TTC549 (cell line): ENCODE measurements around the gene BEST2.
A peak's percentile ranks its signal among the peaks of the same experiment; 100 is the strongest.
"Not testable (repeated sequence)": the region's sequence is repeated elsewhere in the genome, so short reads cannot be mapped to it uniquely, and the experiment has no call there.

Experiments
- FAIRE-seq: peaks from 2 replicates; lab custom pipeline; 2012; peaks lifted over from hg19 to GRCh38; lab: Jason Lieb, UNC

The BEST2 gene

DNA sequence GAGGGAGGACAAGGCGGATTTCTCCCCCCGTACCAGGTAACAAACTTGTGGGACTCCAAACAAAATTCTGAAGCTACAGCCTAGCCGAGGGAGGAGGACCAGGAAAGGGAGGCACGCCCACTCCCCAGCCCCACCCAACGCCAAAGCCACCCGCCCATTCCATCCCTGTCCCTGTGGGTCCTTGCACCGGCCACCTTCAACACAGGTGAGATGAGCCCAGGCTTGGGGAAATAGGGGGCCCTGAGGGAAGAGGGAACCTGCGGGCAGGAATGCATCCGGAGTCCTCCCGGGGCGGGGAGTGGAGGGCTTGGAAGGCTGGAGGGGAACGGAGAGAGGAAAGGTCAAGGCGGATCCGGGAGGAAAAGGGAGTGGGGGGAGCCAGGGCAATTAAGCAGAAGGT is at the start of gene BEST2:
Gene BEST2 (plus strand): TSS at position 157 of the 400 bp plus-strand sequence. CDS start 802 bp downstream, outside the sequence.
- FAIRE-seq, result no peak

DNA sequence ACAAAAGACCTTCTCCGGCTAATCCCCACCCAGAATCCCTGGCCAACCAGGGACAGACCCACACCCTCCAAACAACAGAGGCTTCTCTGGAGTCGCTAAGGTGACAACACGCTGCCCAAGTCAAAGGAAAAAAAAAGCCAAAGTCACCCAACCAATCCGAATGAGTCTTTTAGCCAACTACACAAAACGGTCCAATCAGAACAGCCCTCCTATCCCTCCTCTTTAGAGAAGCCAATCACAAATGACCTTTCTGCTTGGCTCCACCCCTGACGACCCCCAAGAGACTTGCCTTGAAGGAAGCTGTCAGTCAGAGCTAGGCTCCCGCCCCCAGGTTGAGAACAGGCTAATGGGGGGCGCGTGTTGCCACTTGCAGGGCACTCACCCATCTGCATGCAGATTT is 48.5 kb upstream of the BEST2 start:
- FAIRE-seq, result peak; percentile 48

DNA sequence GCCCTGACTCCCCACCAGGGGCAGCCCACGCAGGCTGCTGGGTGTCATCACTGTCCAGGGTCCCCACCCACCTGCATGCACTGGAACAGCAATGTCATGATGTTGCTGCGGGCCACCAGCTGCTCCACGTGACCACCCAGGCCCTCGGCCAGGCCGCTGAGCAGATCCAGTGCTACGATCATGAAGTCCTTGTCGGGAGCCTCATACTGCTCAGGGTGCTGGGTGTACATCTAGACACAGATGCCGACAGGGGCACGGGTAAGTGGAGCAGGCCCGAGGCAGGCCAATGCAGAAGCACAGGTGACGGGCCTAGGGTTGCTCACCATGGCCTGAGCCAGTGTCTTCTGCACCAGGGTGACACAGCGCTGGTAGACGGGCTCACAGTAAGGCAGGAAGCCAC is 46.4 kb upstream of the BEST2 start:
- FAIRE-seq, result no peak

DNA sequence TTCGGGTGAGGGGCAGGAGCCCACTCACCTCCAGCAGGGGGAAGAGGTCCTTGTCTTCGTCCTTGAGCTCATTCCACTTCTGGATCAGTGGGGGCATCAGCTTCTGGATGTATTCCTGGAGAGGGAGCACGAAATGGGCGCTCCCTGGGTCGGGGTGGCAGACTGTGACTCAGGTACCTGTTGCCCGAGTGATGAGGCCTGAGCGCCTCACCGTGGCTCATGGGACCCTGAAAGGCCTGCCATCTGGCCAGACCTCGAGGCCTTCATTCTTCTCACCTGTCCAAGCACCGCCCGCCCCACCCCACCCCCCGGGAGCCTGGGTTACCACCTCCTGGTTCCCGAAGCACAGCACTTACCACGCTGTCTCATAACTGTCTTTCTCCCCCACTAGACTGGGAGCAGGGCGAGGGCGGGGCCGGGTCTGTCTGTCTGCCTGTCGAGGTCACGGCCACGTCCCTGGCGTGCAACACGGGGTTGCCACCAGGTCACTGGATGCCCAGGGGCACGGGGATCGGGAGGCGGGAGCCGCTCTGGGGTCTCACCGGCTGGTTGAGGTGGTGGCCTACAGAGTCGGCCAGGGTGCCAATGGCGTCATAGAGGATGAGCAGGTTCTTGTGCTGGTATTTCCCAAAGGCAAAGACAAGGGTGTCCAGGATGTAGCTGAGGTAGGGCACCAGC is 45.8 kb upstream of the BEST2 start:
- FAIRE-seq, result no peak

DNA sequence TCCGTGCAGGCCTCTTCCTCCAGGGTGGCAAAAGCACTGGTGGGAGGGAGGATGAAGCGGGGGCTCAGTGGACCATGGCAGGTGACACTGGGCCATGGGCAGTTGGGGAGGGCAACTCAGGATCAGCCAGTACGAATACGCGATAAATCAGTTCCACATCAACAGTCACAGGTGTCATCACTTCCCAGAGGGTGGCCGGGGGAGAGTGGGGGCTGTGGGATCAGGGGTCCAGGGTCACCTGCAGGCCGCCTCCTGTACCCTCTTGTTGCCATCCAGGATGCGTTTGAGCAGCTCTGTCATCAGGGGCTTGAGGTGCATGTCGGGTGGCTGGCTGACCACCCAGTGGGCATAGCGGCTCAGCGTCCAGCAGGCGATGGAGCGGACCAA is 45.3 kb upstream of the BEST2 start:
- FAIRE-seq, result no peak

DNA sequence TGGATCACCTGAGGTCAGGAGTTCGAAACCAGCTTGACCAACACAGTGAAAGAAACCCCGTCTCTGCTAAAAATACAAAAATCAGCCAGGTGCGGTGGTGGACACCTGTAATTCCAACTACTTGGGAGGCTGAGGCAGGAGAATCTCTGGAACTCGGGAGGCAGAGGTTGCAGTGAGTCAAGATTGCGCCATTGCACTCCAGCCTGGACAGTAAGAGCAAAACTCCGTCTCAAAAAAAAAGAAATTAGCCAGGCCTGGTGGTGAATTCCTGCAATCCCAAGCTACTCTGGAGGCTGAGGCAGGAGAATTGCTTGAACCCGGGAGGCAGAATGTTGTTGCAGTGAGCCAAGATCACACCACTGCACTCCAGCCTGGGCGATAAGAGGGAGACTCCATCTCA is 43.0 kb upstream of the BEST2 start:
- no peak for FAIRE-seq

DNA sequence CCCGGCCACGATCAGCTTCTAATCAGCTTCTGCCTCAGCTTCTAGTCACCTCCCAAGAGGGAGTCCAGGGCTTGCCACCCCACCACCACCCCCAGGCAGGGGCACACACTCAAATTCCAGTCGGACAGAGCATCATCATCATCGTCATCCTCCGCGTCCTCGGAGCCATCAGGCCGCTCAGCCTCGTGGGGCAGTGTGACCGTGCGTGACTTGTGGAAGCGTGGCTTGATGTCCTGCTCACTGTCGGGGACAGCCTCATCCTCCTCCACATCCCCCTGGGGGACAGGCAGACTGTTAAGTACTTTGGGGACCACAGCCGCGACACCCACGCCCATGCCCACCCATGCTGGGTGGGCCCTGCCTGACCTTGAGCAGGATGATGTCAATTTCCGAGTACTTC is 40.4 kb upstream of the BEST2 start:
- FAIRE-seq, result no peak

DNA sequence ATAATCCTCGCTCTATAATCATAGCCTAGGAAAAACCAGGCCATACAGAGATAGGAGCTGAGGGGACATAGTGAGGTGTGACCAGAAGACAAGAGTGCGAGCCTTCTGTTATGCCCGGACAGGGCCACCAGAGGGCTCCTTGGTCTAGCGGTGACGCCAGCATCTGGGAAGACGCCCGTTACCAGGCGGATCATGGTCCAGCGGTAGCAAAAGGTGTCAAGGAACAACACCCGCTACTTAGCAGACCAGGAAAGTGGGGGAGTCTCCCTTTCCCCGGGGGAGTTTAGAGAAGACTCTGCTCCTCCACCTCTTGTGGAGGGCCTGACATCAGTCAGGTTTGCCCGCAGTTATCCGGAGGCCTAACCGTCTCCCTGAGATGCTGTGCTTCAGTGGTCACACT is 39.5 kb upstream of the BEST2 start:
- FAIRE-seq, result not testable (repeated sequence)

DNA sequence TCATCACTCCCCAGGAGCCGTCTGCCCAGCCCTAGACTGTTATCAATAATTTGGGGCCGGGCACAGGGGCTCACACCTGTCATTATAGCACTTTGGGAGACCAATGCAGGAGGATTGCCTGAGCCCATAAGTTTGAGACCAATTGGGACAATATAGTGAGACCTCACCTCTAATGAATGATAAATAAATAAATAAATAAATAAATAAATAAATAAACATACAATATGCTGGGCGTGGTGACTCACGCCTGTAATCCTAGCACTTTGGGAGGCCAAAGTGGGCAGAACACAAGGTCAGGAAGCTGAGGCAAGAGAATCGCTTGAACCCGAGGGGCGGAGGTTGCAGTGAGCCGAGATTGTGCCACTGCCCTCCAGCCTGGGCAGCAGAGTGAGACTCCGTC is 38.3 kb upstream of the BEST2 start:
- not testable (repeated sequence) for FAIRE-seq

DNA sequence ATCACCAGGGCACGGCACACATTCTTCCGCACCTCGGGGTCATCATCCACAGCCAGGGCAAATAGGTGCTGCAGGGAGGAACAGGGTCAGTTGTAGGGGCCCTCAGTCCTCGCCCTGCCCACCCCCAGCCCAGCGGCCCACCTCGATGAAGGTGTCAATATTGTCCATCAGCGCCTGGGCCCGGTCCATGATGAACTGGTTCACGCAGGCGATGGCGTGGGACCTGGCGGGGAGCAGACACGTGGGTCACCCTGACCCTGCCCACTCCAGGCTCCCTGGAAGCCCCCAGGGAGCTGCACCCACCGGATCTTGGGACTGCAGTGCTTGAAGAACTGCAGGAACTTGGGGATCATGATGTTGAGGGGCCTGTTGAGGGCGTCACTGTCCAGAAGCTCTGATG is 36.5 kb upstream of the BEST2 start:
- no peak for FAIRE-seq

DNA sequence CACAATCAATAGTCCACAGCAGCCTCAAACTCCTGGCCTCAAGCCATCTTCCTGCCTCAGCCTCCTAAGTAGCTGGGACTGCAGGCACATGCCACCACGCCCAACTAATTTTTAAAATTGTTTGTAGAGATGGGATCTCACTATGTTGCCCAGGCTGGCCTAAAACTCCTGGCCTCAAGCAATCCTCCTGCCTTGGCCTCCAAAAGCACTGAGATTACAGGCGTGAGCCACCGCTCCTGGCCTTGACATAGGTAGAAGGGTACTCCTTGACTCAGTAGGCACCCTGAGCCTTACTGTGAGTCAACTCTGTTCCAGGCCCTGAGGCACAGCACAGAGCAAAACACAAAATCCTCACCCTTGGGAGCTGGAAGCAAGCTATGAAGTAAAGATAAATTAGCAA is 35.7 kb upstream of the BEST2 start:
- FAIRE-seq, result no peak

DNA sequence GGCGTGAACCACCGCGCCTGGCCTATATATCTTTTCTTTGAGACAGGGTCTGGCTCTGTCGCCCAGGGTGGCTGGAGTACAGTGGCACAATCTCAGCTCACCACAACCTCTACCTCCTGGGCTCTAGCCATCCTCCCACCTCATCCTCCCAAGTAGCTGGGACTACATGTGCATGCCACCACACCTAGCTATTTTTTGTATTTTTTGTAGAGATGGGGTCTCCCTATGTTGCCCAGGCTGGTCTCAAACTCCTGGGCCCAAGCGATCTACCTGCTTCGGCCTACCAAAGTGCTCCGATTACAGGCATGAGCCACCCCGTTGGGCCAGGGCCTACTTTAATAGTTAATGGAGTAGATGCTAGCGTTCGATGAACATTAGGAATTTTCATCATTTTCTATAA is 31.3 kb upstream of the BEST2 start:
- no peak for FAIRE-seq

DNA sequence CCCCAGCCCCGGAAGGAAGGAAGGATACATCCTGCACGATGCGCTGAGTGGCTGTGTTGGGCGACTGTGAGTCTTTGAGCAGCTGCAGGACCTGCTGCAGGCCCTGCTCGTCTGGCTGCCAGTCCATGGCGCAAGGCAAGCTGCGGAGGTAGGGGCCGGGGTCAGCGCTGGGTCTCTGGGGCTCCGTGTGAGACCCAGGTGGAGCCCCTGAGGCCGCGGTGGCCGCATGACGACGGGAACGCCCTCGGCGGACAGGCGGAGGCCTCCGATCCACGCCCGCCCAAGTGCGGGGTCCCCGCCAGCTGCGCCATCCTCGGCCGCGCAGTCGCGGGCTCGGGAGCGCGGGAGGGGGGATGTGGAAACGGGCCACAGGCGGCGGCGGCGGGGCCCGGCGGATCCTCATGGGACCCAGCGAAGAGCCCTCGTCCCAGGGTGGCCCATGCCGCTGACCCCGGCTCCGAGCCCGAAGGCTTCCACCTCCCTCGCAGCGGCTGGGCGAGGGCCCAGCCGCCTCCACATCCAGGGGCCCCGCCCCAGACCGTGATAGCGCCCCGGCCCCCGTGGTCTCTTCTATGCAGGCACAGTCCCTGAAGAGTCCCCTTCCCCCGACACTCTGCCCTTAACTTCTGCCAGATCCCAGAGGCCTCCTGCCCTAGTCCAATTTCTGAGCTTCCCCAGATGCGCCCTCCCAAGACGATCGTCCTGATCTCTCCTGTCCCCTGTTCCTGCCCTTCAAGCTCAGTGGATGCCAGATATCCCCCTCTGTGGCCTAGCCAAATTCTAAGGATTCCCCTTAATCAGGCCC is 30.5 kb upstream of the BEST2 start:
- no peak for FAIRE-seq

DNA sequence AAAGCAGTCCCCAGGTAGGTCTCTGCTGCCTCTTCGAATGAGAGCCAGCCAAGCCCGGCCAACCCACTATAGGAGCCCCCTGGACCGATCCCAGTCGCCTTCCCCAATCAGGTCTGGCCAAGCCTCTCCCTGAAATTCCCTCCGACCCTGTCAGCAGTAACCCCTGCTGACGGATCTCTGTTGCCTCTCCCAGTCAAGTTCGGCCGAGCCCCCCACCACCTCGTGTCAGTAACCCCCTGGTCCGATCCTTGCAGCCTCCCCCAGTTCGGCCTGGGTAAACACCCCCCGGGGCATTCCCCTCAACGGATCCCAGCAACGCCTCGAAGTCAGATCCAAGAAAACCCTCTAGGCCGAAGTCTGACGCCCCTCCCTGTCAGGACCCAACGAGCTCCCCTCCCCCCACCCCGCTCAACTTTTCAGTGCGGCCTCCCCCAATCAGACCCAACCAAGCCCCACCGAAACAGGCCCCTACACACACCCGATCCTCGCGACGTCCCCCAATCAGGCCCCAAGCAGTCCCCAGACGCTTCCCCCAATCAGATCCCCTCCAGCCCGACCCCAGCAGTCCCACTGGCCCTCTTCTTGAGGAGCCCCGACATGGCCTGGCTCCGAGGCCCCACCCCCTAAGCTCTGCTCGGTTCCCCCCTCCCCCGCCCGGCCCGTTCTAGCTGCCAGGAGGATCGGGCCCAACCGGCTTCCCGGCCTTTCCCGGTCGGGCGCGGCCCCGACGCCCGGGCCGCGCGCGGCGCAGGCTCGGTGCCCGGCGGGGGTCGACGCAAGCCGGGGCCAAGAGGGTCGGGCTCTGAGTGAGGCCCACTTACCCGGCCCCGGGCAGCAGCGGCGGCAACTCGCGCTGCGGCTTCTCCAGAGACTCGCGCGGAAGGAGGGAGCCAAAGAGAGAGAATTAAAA is 29.7 kb upstream of the BEST2 start:
- FAIRE-seq, result no peak

DNA sequence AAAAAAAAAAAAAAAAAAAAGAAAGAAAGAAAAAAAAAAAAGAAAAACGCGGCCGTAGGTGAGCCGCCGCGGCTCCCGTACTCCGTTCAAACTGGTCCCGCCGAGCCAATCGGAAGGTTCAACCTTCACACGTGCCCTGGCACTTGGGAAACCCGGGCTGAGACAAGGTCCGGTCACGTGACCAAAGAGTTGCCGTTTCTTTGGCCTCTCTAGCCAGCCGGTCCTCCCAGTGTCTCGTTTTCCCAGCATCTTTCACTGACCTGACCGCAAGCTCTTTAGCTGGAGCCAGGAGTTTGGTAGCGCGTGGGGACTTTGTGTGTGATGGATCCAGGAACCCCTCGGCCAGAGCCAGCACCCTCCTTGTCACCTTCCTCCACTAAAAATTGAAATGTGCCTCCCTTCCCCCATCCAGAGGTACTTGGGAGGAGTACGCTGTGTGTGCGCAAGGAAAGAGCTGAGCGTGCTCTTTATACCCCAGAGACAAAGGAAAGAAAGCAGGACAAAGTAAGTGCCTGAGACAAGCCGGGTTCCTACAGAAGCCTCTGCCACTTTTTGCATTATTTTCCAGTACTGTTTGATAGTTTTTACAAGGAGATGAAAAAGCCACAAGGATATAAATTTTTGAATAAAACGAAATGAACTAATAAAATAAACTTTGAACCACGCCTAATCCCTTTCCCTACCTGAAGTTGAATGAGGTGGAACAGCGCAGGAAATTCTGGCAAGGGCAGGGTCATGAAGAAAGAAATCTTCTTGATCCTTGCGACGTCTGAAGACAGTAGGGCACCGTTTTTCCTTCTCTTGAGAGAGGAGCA is 28.8 kb upstream of the BEST2 start:
- peak; percentile 90 for FAIRE-seq

DNA sequence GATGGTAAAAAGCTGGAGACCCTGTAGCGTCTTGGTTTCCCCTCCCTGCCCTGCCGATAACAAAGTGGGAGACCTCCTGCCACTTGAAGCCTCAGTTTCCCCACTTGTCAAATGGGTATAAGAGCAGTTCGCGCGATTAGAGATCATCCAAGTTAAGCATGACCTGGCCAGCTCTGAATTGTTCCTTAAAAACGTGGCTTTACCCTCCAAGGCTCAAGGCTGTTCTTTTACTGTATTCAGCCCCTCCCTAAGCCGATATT is 28.3 kb upstream of the BEST2 start:
- FAIRE-seq, result no peak

DNA sequence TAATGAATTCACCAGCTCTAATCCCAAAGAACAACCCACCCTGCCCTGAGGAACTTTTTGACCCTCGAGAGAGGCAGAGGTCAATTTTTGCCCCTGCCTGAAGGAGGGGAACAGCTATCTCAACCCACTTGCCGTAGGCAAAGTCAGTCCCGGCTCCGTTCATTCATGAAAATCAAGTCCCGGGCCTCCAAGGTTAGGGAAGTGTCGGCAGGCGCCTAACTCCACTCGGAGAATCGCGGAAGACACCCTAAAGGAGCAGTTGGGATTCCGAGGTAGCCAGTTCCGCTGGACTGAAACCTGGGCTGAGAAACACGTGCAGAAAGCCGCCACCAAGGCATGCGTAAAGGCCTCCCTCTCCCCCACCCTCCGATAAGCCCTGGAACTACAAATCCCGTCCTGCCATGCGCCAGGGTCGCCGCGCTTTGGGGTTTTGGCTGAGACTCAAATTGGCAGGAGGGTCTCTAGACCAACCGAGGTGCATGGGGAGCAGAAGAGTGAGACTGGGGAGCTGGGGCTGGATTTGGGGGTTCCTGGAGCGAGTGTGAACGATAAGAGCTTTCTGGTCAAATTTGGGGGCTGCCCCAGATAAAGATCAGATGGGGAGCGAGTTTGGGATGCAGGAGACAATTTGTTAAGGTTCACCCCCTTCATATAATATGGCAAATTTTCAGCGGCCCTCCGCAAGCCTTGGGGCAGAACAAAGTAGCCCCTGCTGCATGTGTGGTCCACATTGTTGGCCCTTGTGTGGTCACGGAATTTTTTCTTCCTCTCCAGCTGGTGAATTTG is 27.8 kb upstream of the BEST2 start, which contains the start of gene TNPO2:
Gene TNPO2 (minus strand): TSS at position 292 of the 786 bp plus-strand sequence. CDS start 2,955 bp downstream, outside the sequence.
- FAIRE-seq, result no peak

DNA sequence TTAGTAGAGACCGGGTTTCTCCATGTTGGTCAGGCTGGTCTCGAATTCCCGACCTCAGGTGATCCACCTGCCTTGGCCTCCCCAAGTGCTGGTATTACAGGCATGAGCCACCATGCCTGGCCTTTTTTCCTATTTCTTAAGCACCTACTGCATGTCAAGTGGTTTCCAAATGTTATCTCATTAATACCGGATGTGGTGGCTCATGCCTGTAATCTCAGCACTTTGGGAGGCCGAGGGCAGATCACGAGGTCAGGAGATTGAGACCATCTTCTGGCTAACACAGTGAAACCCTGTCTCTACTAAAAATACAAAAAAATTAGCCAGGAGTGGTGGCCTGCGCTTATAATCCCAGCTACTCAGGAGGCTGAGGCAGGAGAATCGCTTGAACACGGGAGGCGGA is 26.0 kb upstream of the BEST2 start:
- not testable (repeated sequence) for FAIRE-seq

DNA sequence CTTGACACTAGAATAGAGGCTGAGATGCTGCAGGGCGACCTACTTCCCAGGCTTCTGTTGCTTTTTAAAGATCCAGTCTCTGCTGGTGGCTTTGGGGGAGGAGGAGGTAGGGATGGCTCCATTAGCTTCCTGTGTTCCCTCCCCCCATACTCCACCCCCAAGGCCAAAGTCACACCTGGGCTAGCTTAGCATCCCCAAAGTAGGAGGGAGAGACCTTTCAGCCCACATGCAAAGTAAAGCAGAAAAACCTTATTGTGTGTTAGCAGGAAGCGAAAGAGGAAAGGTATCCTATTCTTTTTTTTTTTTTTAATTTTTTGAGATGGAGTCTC is 24.6 kb upstream of the BEST2 start:
- no peak for FAIRE-seq

DNA sequence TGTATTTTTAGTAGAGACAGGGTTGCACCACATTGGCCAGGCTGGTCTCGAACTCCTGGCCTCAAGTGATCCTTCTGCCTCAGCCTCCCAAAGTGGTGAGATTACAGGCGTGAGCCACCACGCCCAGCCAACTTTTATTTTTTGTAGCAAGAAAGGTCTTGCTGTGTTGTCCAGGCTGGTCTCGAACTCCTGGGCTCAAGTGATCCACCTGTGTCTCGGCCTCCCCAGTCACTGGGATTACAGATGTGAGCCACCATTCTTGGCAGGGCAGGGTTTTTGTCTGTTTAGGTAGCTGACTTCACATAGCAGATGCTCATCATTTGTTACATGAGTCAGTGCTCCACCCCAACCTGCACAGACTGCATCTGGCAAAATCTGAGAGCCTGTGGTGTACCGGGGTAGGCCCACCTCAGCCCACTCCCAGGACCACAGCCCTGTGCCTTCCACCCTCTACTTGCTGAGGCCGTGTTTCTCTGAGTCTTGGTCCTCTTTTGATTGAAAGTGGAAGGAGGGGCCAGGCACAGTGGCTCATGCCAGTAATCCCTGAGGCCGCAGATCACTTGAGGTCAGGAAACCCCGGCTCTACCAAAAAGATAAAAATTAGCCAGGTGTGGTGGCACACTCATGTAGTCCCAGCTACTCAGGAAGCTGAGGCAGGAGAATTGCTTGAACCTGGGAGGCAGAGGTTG is 23.7 kb upstream of the BEST2 start:
- FAIRE-seq, result no peak

DNA sequence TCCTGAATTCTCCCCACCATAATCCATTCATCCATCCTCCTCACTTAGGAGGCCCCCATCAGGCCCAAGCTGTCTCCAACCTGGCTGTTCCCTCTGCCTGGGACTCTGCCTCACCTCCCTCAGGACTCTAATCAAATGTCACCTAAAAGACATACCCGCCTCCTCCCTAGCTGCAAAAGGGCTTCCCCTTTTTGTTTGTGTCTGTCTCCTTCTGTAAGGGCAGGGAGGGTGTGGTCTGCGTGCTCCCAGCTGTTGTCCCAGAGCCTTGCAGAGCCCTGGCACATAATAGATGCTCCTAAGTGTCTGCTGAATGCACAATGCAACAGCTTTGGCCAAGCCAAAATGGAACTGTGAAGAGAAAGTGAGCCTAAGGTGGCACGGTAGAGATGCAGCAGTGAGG is 21.5 kb upstream of the BEST2 start:
- FAIRE-seq, result no peak
